Neural cell (in vitro differentiated cells): Measurements from ENCODE around the gene C1QTNF1.

ENCODE experiments used
- EP300 ChIP-seq: fragments of 450-650 bp; conservative IDR thresholded peaks from 2 replicates; pipeline ENCODE4 v1.6.1; 2014; ENCODE audit warnings: antibody characterized with exemption, mild to moderate bottlenecking, moderate library complexity; ENCODE audit not compliant: poor library complexity, severe bottlenecking
- POLR2AphosphoS5 ChIP-seq: IDR thresholded peaks from 2 replicates; pipeline ENCODE4 v1.6.1; 2012
- TAF1 ChIP-seq: IDR thresholded peaks from 2 replicates; pipeline ENCODE4 v1.6.1; 2012; ENCODE audit warnings: low read depth
- TF ChIP-seq, protein P1 (sequence below): fragments of 450-650 bp; IDR thresholded peaks from 2 replicates; pipeline ENCODE4 v1.5.1; 2014; ENCODE audit warnings: antibody characterized with exemption, mild to moderate bottlenecking, moderate library complexity; ENCODE audit not compliant: poor library complexity, severe bottlenecking

DNA sequence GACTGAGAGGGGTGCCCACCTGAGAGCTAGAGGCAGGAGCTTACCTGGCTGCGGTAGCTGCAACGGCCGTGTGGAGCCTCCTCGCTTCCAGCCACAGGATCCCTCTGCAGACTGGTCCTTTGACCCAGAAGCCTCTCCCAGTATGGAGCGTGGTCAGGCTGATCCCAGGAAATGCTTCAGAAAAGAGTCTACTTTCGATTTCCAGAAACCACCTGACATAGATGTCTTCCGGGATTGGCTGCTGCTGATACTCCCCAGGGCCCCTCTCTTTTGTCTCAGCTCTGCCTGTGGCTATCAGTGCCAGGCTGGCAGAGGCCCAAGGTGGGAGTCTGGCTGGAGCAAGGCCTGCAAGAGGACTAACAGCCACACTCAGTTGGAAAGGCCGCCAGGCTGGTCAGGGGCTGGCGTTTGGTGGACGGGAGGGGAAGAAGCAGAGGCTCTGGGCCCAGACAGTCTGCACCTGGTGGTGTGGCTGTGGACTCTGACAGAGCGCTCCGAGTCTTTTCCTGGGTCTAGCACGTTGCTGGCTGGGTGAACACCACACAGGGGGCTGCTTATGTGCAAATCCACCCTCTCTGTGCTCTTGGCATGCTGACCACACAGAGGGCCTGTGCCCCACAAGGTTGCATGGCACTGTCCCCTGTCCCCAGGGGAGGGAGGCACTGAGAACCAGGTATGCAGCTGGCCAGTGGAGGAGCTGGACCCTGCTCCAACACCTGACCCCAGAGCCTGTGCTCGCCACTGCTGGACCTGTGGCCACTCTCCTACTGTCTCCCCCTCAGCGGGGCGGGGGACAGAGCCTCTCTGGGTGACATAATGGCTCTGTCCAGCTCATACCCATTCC lies 44.0 kb upstream of the C1QTNF1 start, which contains the start of gene LGALS3BP:
- TF ChIP-seq EP300 (no peak), TAF1 (no peak), POLR2AphosphoS5 (no peak)
- TF ChIP-seq, protein P1, sequence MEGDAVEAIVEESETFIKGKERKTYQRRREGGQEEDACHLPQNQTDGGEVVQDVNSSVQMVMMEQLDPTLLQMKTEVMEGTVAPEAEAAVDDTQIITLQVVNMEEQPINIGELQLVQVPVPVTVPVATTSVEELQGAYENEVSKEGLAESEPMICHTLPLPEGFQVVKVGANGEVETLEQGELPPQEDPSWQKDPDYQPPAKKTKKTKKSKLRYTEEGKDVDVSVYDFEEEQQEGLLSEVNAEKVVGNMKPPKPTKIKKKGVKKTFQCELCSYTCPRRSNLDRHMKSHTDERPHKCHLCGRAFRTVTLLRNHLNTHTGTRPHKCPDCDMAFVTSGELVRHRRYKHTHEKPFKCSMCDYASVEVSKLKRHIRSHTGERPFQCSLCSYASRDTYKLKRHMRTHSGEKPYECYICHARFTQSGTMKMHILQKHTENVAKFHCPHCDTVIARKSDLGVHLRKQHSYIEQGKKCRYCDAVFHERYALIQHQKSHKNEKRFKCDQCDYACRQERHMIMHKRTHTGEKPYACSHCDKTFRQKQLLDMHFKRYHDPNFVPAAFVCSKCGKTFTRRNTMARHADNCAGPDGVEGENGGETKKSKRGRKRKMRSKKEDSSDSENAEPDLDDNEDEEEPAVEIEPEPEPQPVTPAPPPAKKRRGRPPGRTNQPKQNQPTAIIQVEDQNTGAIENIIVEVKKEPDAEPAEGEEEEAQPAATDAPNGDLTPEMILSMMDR = no peak
